ENCODE results near the gene CLEC10A.

The CLEC10A gene

DNA sequence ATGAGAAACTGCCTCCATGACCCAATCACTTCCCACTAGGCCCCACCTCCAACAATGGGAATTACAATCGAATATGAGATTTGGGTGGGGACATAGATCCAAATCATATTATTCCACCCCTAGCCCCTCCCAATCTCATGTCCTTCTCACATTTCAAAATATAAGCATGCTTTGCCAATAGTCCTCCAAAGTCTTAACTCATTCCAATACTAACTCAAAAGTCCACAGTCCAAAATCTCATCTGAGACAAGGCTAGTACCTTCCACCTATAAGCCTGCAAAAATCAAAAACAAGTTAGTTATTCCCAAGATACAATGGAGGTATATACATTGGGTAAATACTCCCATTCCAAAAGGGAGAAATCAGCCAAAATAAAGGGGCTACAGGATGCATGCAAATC is 12.9 kb downstream of the CLEC10A start:
- H3K9me2 ChIP-seq (replicated peaks; ENCODE audit: insufficient read depth, low read length), result no peaks in the 10 kb centered on the region
- no peak overlapping the region for H2AFZ ChIP-seq (ENCODE audit: low read depth, low read length, severe bottlenecking)
- H3F3A ChIP-seq (ENCODE audit: insufficient read depth), result no peaks in the 10 kb centered on the region
- H3K79me2 ChIP-seq (ENCODE audit: insufficient read depth, low read length), result no peaks in the 10 kb centered on the region
- no peak overlapping the region for H3K9ac ChIP-seq (ENCODE audit: low read length)
- H3K4me2 ChIP-seq (ENCODE audit: low read depth, low read length, poor library complexity, severe bottlenecking), result no peak overlapping the region
- no peaks in the 10 kb centered on the region for H4K20me1 ChIP-seq (ENCODE audit: low read depth, low read length)
- no peak overlapping the region for H3K27ac ChIP-seq (ENCODE audit: low read depth, low read length)
- no peaks in the 10 kb centered on the region for H3K27me3 ChIP-seq (ENCODE audit: low read length)
- H3K9me3 ChIP-seq (ENCODE audit: insufficient read depth, low read length), result no peaks in the 10 kb centered on the region
- no peak overlapping the region for H3K4me3 ChIP-seq (ENCODE audit: insufficient read depth, low read length, poor library complexity, severe bottlenecking)
- TF ChIP-seq, protein P1, sequence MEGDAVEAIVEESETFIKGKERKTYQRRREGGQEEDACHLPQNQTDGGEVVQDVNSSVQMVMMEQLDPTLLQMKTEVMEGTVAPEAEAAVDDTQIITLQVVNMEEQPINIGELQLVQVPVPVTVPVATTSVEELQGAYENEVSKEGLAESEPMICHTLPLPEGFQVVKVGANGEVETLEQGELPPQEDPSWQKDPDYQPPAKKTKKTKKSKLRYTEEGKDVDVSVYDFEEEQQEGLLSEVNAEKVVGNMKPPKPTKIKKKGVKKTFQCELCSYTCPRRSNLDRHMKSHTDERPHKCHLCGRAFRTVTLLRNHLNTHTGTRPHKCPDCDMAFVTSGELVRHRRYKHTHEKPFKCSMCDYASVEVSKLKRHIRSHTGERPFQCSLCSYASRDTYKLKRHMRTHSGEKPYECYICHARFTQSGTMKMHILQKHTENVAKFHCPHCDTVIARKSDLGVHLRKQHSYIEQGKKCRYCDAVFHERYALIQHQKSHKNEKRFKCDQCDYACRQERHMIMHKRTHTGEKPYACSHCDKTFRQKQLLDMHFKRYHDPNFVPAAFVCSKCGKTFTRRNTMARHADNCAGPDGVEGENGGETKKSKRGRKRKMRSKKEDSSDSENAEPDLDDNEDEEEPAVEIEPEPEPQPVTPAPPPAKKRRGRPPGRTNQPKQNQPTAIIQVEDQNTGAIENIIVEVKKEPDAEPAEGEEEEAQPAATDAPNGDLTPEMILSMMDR (IDR thresholded peaks at IDR 0.05; ENCODE audit: insufficient read depth, low read length, poor library complexity, severe bottlenecking), result no peak
- TF ChIP-seq EZH2phosphoT487 (conservative IDR thresholded peaks at IDR 0.05; ENCODE audit: low read length), result no peak
- no peaks in the 10 kb centered on the region for H3K36me3 ChIP-seq (ENCODE audit: low read length)

DNA sequence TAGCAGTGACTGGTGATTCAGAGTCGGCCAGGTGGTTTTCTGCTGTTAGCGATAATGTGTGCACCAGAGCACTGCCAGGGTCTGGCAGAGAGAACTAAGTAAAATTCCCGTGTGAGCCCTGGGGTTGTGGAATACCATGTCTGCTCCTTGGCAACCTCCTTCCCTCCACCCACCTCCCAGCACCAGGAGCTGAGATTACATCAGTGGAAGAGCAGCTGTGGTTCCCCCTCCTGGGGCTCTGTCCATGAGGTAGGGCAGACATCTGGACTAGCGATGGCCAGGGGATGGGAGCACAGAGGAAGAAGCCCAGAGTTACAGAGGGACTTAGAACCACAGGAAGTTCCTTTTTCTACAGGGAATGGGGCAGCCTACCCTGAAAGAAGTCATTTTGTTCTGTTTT is 15.8 kb downstream of the CLEC10A start:
- no peak overlapping the region for H2AFZ ChIP-seq (ENCODE audit: low read depth, low read length, severe bottlenecking)
- H3K36me3 ChIP-seq (ENCODE audit: low read length), result no peaks in the 10 kb centered on the region
- H3K27ac ChIP-seq (ENCODE audit: low read depth, low read length), result no peak overlapping the region
- H3K27me3 ChIP-seq (ENCODE audit: low read length), result no peaks in the 10 kb centered on the region
- H3K9me3 ChIP-seq (ENCODE audit: insufficient read depth, low read length), result no peaks in the 10 kb centered on the region
- H4K20me1 ChIP-seq (ENCODE audit: low read depth, low read length), result no peaks in the 10 kb centered on the region
- H3K9me2 ChIP-seq (replicated peaks; ENCODE audit: insufficient read depth, low read length), result no peaks in the 10 kb centered on the region
- no peaks in the 10 kb centered on the region for H3K79me2 ChIP-seq (ENCODE audit: insufficient read depth, low read length)
- H3K4me3 ChIP-seq (ENCODE audit: insufficient read depth, low read length, poor library complexity, severe bottlenecking), result no peak overlapping the region
- TF ChIP-seq EZH2phosphoT487 (conservative IDR thresholded peaks at IDR 0.05; ENCODE audit: low read length), result no peak
- TF ChIP-seq, protein P1 (IDR thresholded peaks at IDR 0.05; ENCODE audit: insufficient read depth, low read length, poor library complexity, severe bottlenecking), result no peak
- H3F3A ChIP-seq (ENCODE audit: insufficient read depth), result no peaks in the 10 kb centered on the region
- H3K4me2 ChIP-seq (ENCODE audit: low read depth, low read length, poor library complexity, severe bottlenecking), result no peak overlapping the region
- H3K9ac ChIP-seq (ENCODE audit: low read length), result no peak overlapping the region

DNA sequence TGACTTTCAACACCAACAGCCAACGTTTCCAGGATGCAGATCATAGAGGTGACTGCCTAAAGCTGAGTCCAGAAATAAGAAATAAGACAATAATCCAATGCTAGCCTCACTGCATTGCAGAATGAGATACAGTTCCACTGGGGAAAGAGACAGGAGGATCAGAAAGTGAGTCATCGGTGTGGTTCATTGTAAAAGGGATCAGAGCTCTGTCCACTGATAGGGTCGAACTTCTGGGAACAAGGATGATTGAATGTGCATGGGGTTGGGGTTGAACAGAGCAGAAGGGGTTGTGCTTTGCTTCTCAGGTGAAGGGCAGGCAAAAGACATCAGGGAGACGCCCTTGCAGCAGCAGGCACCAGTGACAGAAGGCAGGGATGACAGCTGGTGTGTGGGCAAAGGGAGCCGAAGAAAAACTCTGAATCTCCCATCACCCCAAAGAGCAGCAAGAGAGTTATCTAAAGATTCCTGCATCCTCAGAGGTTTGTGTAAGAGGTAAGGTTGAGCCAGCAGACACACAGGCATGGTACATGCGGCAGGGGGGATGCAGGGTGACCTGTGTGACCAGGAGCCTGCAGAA is 16.4 kb downstream of the CLEC10A start:
- Histone ChIP-seq H3K9ac (ENCODE audit: low read length) (no peak overlapping the region), H3K9me3 (ENCODE audit: insufficient read depth, low read length) (no peaks in the 10 kb centered on the region), H2AFZ (ENCODE audit: low read depth, low read length, severe bottlenecking) (no peak overlapping the region), H3K4me2 (ENCODE audit: low read depth, low read length, poor library complexity, severe bottlenecking) (no peak overlapping the region), H3K79me2 (ENCODE audit: insufficient read depth, low read length) (no peaks in the 10 kb centered on the region), H3K36me3 (ENCODE audit: low read length) (no peaks in the 10 kb centered on the region), H3K27ac (ENCODE audit: low read depth, low read length) (no peak overlapping the region), H4K20me1 (ENCODE audit: low read depth, low read length) (no peaks in the 10 kb centered on the region), H3K9me2 (replicated peaks; ENCODE audit: insufficient read depth, low read length) (no peaks in the 10 kb centered on the region), H3K4me3 (ENCODE audit: insufficient read depth, low read length, poor library complexity, severe bottlenecking) (no peak overlapping the region), H3K27me3 (ENCODE audit: low read length) (no peaks in the 10 kb centered on the region), H3F3A (ENCODE audit: insufficient read depth) (no peaks in the 10 kb centered on the region)
- TF ChIP-seq EZH2phosphoT487 (conservative IDR thresholded peaks at IDR 0.05; ENCODE audit: low read length), result no peak
- TF ChIP-seq, protein P1 (IDR thresholded peaks at IDR 0.05; ENCODE audit: insufficient read depth, low read length, poor library complexity, severe bottlenecking), result no peak
